VCaP (cell line): ENCODE measurements around the gene IAH1.

Experiments
- H3K27ac ChIP-seq: fragments of 450-650 bp; 2 replicates; pipeline ENCODE4 v1.5.1; 2017
- CTCF ChIP-seq: fragments of 450-650 bp; conservative IDR thresholded peaks from 2 replicates; pipeline ENCODE4 v1.5.1; 2017; ENCODE audit warnings: mild to moderate bottlenecking, moderate library complexity

Gene IAH1

GRCh38 chr2:9488583-9489547 is 14.5 kb downstream of the IAH1 start:
- H3K27ac ChIP-seq: peak overlapping the region; percentile 13; the same call in 1 of the 2 replicates
- TF ChIP-seq CTCF: no peak

GRCh38 chr2:9490789-9491188 is 16.4 kb downstream of the IAH1 start:
- no peak for TF ChIP-seq CTCF
- no peak overlapping the region for H3K27ac ChIP-seq

- TF ChIP-seq CTCF: no peak
- H3K27ac ChIP-seq: no peak overlapping the region
Measured at GRCh38 chr2:9492927-9493326, 18.6 kb downstream of the IAH1 start.

- no peak overlapping the region for H3K27ac ChIP-seq
- TF ChIP-seq CTCF: no peak
Measured at GRCh38 chr2:9493478-9493877, 19.1 kb downstream of the IAH1 start.

GRCh38 chr2:9494081-9494480 is 19.7 kb downstream of the IAH1 start:
- H3K27ac ChIP-seq: no peak overlapping the region
- TF ChIP-seq CTCF: no peak

GRCh38 chr2:9497017-9497416 is 22.7 kb downstream of the IAH1 start:
- TF ChIP-seq CTCF: no peak
- H3K27ac ChIP-seq: peak overlapping the region; percentile 51

GRCh38 chr2:9498210-9498609 is 23.9 kb downstream of the IAH1 start:
- TF ChIP-seq CTCF: no peak
- H3K27ac ChIP-seq: peak overlapping the region; percentile 51
